Right lobe of liver (tissue), 6 donors: ENCODE results near the gene BRD3OS. TPM values are rescaled to one million over a fixed set of nuclear protein-coding genes. Genes with fewer than 3 reads are reported as not detected.

Experiments used
- ATAC-seq, 4 donors: fragments of 200-7000 bp; cut with Tn5 transposase; one replicate each; pipeline ENCODE4 v1.9.1; 2020; ENCODE audit warnings: mild to moderate bottlenecking in 4 of 4, moderate library complexity in 4 of 4
- DNase-seq, 3 donors: peaks; one replicate each; pipeline ENCODE4 v3.0.0-alpha.2; 2020
- H3K27ac ChIP-seq, 3 donors: fragments of 200-600 bp; one replicate each; pipeline ENCODE4 v1.8.0; 2022
- H3K27me3 ChIP-seq, 2 donors: fragments of 200-600 bp; one replicate each; pipeline ENCODE4 v1.8.0; 2022
- H3K36me3 ChIP-seq, 4 donors: fragments of 200-600 bp; sonication (generic) in 1 of 4; one replicate each; pipeline versions ENCODE4 v1.5.1 to v1.8.0; 2017 to 2022; ENCODE audit warnings: control low read depth in 1 of 4
- H3K4me1 ChIP-seq, 4 donors: fragments of 200-600 bp; sonication (generic) in 1 of 4; one replicate each; pipeline versions ENCODE4 v1.5.1 to v1.8.0; 2017 to 2022; ENCODE audit warnings: control low read depth in 1 of 4
- H3K4me3 ChIP-seq, 3 donors: fragments of 200-600 bp; one replicate each; pipeline ENCODE4 v1.8.0; 2022
- H3K9me3 ChIP-seq, 4 donors: fragments of 200-600 bp; sonication (generic) in 1 of 4; one replicate each; pipeline versions ENCODE4 v1.5.1 to v1.8.0; 2017 to 2022; ENCODE audit warnings: control low read depth in 1 of 4
- CTCF ChIP-seq, 4 donors: fragments of 200-600 bp in 3 of 4; fragments of 450-650 bp in 1 of 4; IDR thresholded peaks; one replicate each; pipeline versions ENCODE4 v1.5.1 to v1.8.0; 2016 to 2022; ENCODE audit warnings: antibody characterized with exemption in 4 of 4, mild to moderate bottlenecking in 2 of 4
- POLR2A ChIP-seq: fragments of 450-650 bp; IDR thresholded peaks from one replicate; pipeline ENCODE4 v1.6.1; 2017; ENCODE audit warnings: antibody characterized with exemption, mild to moderate bottlenecking
- WGBS: methylation state at CpG from one replicate; pipeline ENCODE4 v1.1.6; 2018; ENCODE audit warnings: low coverage, low lambda C conversion rate; ENCODE audit not compliant: insufficient coverage; ENCODE audit errors: missing lambda C conversion rate; 5-methylcytosine and 5-hydroxymethylcytosine counted together
- intact Hi-C, 2 donors: fragments of 100-400 bp; cut with DNase I; formaldehyde crosslinking; loops; one replicate each; pipeline versions ENCODE4 v1.11.2 to v1.14.1; 2022
- total RNA-seq, 6 experiments: library from RNA; depleted of rRNA in 2 of 6; stranded (reverse); fragments of >200 nt in 2 of 6; fragmentation: NEBNext Ultra II Directional in 3 of 6; extraction: Animal tissue kit (Norgen Biotek cat#: 25700) in 3 of 6; gene quantifications; one replicate each; pipeline versions ENCODE4 v1.1.0 to v1.2.4, GENCODE V29; 2016 to 2023
- donor health status: DM: no; HTN: yes; CAD: no.
- donor health status: DM: no; HTN: no; CAD: no.
- donor health status: DM: no; HTN: no; CAD: no.
- donor health status: DM: no; HTN: yes; CAD: no.
- donor health status: DM: no; HTN: yes; CAD: no.

The BRD3OS gene
- total RNA-seq, 6 experiments from 2014 or later = 3.2 to 8.1 (median 5.9) TPM

- no peaks in the 10 kb centered on the region for H3K9me3 ChIP-seq
- intact Hi-C loops = loop anchor here in 1 of 2 donors (5.0 kb wide), 1 partner anchor 215 kb away; no protein-coding TSS in a partner anchor
- no peaks in the 10 kb centered on the region for H3K27me3 ChIP-seq
- no peak overlapping the region for H3K4me3 ChIP-seq
- H3K27ac ChIP-seq = no peak overlapping the region
- H3K36me3 ChIP-seq = no peaks in the 10 kb centered on the region
- no peak for ATAC-seq
- DNase-seq = no peak
- no peaks in the 10 kb centered on the region for H3K4me1 ChIP-seq
- no peak for TF ChIP-seq POLR2A
- no peak for TF ChIP-seq CTCF (IDR thresholded peaks at IDR 0.05)
- 71% methylated on average over 1 of the region's 2 CpGs for WGBS
Measured at GRCh38 chr9:134002796-134003195, 22.5 kb upstream of the BRD3OS start.

GRCh38 chr9:134003237-134003636, 22.0 kb upstream of the BRD3OS start:
- intact Hi-C loops = loop anchor here in 1 of 2 donors (5.0 kb wide), 1 partner anchor 216 kb away; no protein-coding TSS in a partner anchor
- no peaks in the 10 kb centered on the region for H3K4me1 ChIP-seq

GRCh38 chr9:134004131-134004873, 21.0 kb upstream of the BRD3OS start:
- Histone ChIP-seq H3K36me3 (no peaks in the 10 kb centered on the region), H3K4me1 (no peaks in the 10 kb centered on the region), H3K9me3 (no peaks in the 10 kb centered on the region), H3K4me3 (no peak overlapping the region), H3K27ac (no peak overlapping the region), H3K27me3 (no peaks in the 10 kb centered on the region)
- peak; percentile 38 to 79 (median 63) for ATAC-seq
- TF ChIP-seq POLR2A (no peak), CTCF (IDR thresholded peaks at IDR 0.05) (no peak)
- no peak for DNase-seq
- WGBS = 81% methylated on average over 3 of the region's 20 CpGs
- intact Hi-C loops = loop anchor here in 1 of 2 donors (5.0 kb wide), 1 partner anchor 217 kb away; no protein-coding TSS in a partner anchor

More at GRCh38 chr9:134003237-134003636, 22.0 kb upstream of the BRD3OS start:
- no peaks in the 10 kb centered on the region for H3K9me3 ChIP-seq
- TF ChIP-seq CTCF (IDR thresholded peaks at IDR 0.05) (no peak), POLR2A (no peak)
- H3K27me3 ChIP-seq = no peaks in the 10 kb centered on the region
- no peak overlapping the region for H3K27ac ChIP-seq
- no peak for ATAC-seq
- H3K36me3 ChIP-seq = no peaks in the 10 kb centered on the region
- DNase-seq = no peak
- 72% methylated on average over 2 of the region's 2 CpGs for WGBS
- H3K4me3 ChIP-seq = no peak overlapping the region

- H3K4me1 ChIP-seq = peaks cover 0 to 3% (median 0%) of the 10 kb centered on the region in 4 donors
- no peak overlapping the region for H3K4me3 ChIP-seq
- 100% methylated on average over 1 of the region's 14 CpGs for WGBS
- DNase-seq (no peak), ATAC-seq (no peak)
- H3K9me3 ChIP-seq = no peaks in the 10 kb centered on the region
- intact Hi-C loops = loop anchor here in 1 of 2 donors (5.0 kb wide), 1 partner anchor 218 kb away; no protein-coding TSS in a partner anchor
- TF ChIP-seq POLR2A (no peak), CTCF (IDR thresholded peaks at IDR 0.05) (no peak)
- no peaks in the 10 kb centered on the region for H3K36me3 ChIP-seq
- no peaks in the 10 kb centered on the region for H3K27me3 ChIP-seq
- H3K27ac ChIP-seq = no peak overlapping the region
Measured at GRCh38 chr9:134004881-134005280, 20.4 kb upstream of the BRD3OS start.
